ENCODE data around the gene PREX1. TPM values are rescaled to one million over a fixed set of nuclear protein-coding genes. Genes with fewer than 3 reads are reported as not detected.

Gene PREX1
- total and polyA plus RNA-seq, 2 donors (not counting 1 experiment from before 2014, with no cell fraction given) = 1.0 to 3.1 TPM

DNA sequence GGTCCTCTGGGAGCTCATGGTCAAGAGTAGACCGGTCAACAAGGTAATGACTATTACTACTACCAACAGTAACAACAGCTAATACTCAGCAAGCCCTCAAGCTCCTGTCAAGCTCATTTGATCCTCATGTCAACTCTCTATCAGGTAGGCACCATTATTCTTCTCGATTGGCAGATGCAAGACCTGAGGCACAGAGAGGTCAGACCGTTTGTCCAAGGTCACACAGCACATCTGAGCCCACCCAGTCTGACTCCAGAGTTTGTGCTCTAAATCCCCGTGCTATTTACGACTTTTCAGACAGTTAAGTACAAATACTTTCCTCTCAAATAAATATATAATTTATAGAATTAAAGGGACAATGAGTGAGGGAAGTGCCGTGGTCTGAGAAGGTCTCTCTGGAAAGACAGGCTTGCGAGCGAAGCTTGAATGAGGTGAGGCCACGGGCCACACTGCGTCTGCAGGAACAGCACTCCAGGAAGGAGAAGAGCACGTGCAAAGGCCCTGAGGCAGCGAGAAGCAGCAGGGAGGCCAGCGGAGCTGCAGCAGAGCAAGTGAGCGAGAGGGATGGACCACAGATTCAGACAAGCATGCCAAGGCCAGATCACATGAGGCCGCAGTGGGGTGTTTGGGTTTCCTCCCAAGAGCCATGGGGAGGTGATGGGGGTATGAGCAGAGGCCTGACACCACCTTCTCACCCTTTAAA is 117.3 kb downstream of the PREX1 start:
- Histone ChIP-seq H3K79me2 (ENCODE audit: control insufficient read depth, insufficient read depth, low read length) (no peaks in the 10 kb centered on the region), H3K27me3 (ENCODE audit: control insufficient read depth, insufficient read depth, low read length) (no peaks in the 10 kb centered on the region), H3K9ac (ENCODE audit: insufficient read depth, low read length) (no peak overlapping the region), H3K27ac (ENCODE audit: insufficient read depth, low read length) (no peak overlapping the region), H3K4me1 (ENCODE audit: control insufficient read depth, extremely low read depth, insufficient read depth, low read length) (no peaks in the 10 kb centered on the region), H2AFZ (ENCODE audit: low read length) (no peak overlapping the region), H3K9me3 (ENCODE audit: control insufficient read depth, insufficient read depth, low read depth, low read length) (no peaks in the 10 kb centered on the region), H3K4me3 (replicated peaks in 1 of 4; ENCODE audit: control extremely low read depth in 1 of 4, insufficient read depth in 1 of 4, low read depth in 3 of 4, low read length in 4 of 4) (no peak overlapping the region), H3K4me2 (ENCODE audit: extremely low read depth, insufficient read depth, low read length) (no peak overlapping the region), H3K36me3 (ENCODE audit: control insufficient read depth, insufficient read depth, low read length) (no peaks in the 10 kb centered on the region), H4K20me1 (ENCODE audit: control insufficient read depth, extremely low read depth, insufficient read depth, low read length) (no peaks in the 10 kb centered on the region)
- TF ChIP-seq EZH2 (IDR thresholded peaks at IDR 0.05; ENCODE audit: low read length, missing control alignments) = no peak
- TF ChIP-seq, protein P1, sequence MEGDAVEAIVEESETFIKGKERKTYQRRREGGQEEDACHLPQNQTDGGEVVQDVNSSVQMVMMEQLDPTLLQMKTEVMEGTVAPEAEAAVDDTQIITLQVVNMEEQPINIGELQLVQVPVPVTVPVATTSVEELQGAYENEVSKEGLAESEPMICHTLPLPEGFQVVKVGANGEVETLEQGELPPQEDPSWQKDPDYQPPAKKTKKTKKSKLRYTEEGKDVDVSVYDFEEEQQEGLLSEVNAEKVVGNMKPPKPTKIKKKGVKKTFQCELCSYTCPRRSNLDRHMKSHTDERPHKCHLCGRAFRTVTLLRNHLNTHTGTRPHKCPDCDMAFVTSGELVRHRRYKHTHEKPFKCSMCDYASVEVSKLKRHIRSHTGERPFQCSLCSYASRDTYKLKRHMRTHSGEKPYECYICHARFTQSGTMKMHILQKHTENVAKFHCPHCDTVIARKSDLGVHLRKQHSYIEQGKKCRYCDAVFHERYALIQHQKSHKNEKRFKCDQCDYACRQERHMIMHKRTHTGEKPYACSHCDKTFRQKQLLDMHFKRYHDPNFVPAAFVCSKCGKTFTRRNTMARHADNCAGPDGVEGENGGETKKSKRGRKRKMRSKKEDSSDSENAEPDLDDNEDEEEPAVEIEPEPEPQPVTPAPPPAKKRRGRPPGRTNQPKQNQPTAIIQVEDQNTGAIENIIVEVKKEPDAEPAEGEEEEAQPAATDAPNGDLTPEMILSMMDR (conservative IDR thresholded peaks at IDR 0.05 in 1 of 2, IDR thresholded peaks at IDR 0.05 in 1 of 2; ENCODE audit: low read depth in 1 of 2, low read length in 2 of 2) = no peak
- no peak for DNase-seq (ENCODE audit: low read depth in 2 of 2)

DNA sequence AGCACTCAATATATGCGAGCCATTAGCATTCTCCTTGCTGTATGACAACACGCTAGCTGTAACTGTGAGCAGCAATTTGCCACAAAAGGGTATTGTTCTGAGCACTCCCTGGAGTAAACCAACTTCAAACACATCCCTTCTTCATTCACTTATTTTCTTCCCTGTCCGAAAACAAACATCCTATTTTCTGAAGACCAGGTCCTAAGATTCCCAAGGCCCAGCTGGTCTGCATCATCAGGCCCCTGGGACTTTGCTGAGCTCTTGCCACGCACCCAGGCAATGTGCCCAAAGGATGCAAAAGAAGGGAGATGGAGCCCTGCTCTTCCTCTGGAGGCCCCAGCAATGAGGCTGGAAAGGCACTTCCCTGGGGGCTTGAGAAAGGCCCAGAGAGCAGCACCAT is 118.1 kb downstream of the PREX1 start:
- TF ChIP-seq, protein P1 (conservative IDR thresholded peaks at IDR 0.05 in 1 of 2, IDR thresholded peaks at IDR 0.05 in 1 of 2; ENCODE audit: low read depth in 1 of 2, low read length in 2 of 2) = no peak
- Histone ChIP-seq H2AFZ (ENCODE audit: low read length) (no peak overlapping the region), H3K4me3 (replicated peaks in 1 of 4; ENCODE audit: control extremely low read depth in 1 of 4, insufficient read depth in 1 of 4, low read depth in 3 of 4, low read length in 4 of 4) (no peak overlapping the region), H4K20me1 (ENCODE audit: control insufficient read depth, extremely low read depth, insufficient read depth, low read length) (no peaks in the 10 kb centered on the region), H3K79me2 (ENCODE audit: control insufficient read depth, insufficient read depth, low read length) (no peaks in the 10 kb centered on the region), H3K27ac (ENCODE audit: insufficient read depth, low read length) (no peak overlapping the region), H3K9ac (ENCODE audit: insufficient read depth, low read length) (no peak overlapping the region), H3K4me1 (ENCODE audit: control insufficient read depth, extremely low read depth, insufficient read depth, low read length) (no peaks in the 10 kb centered on the region), H3K36me3 (ENCODE audit: control insufficient read depth, insufficient read depth, low read length) (no peaks in the 10 kb centered on the region), H3K9me3 (ENCODE audit: control insufficient read depth, insufficient read depth, low read depth, low read length) (no peaks in the 10 kb centered on the region), H3K4me2 (ENCODE audit: extremely low read depth, insufficient read depth, low read length) (no peak overlapping the region), H3K27me3 (ENCODE audit: control insufficient read depth, insufficient read depth, low read length) (no peaks in the 10 kb centered on the region)
- DNase-seq (ENCODE audit: low read depth in 2 of 2) = no peak

DNA sequence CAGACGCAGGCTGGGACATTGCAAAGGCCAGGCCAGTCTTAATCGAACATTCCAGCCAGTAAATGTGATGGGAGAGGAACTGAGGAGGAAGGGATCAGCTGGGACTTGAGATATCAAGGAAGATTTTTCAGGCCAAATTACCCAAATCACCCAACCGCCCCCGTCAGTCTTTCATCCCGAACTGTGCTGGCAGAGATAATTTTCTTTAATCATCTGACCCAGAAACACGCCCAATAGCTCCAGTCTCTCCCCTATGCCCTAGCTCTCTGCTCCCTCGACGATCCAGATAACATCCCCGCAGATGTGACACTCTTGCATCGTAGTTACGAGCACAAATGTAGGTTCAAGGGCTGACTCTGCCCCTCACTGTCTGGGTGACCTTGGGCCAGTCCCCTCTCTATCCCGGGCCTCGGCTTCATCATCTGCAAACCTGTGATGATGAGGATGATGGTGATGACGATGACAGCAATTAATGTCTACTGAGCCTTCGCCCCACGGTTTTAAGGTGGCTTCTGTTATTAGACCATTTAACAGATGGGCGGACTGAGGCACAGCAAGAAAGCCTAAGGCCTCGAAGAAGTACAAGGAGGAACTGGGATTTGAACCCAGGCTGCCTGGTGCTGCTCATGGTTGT is 118.6 kb downstream of the PREX1 start:
- TF ChIP-seq, protein P1 (conservative IDR thresholded peaks at IDR 0.05 in 1 of 2, IDR thresholded peaks at IDR 0.05 in 1 of 2; ENCODE audit: low read depth in 1 of 2, low read length in 2 of 2) = no peak
- TF ChIP-seq EZH2 (IDR thresholded peaks at IDR 0.05; ENCODE audit: low read length, missing control alignments) = no peak
- H3K4me3 ChIP-seq (replicated peaks in 1 of 4; ENCODE audit: control extremely low read depth in 1 of 4, insufficient read depth in 1 of 4, low read depth in 3 of 4, low read length in 4 of 4) = no peak overlapping the region
- H3K27me3 ChIP-seq (ENCODE audit: control insufficient read depth, insufficient read depth, low read length) = no peaks in the 10 kb centered on the region
- H3K36me3 ChIP-seq (ENCODE audit: control insufficient read depth, insufficient read depth, low read length) = no peaks in the 10 kb centered on the region
- H3K79me2 ChIP-seq (ENCODE audit: control insufficient read depth, insufficient read depth, low read length) = no peaks in the 10 kb centered on the region
- H3K27ac ChIP-seq (ENCODE audit: insufficient read depth, low read length) = no peak overlapping the region
- no peak for DNase-seq (ENCODE audit: low read depth in 2 of 2)
- H3K4me2 ChIP-seq (ENCODE audit: extremely low read depth, insufficient read depth, low read length) = no peak overlapping the region
- no peaks in the 10 kb centered on the region for H3K4me1 ChIP-seq (ENCODE audit: control insufficient read depth, extremely low read depth, insufficient read depth, low read length)
- H2AFZ ChIP-seq (ENCODE audit: low read length) = no peak overlapping the region
- H3K9me3 ChIP-seq (ENCODE audit: control insufficient read depth, insufficient read depth, low read depth, low read length) = no peaks in the 10 kb centered on the region
- H3K9ac ChIP-seq (ENCODE audit: insufficient read depth, low read length) = no peak overlapping the region
- H4K20me1 ChIP-seq (ENCODE audit: control insufficient read depth, extremely low read depth, insufficient read depth, low read length) = no peaks in the 10 kb centered on the region

All from fibroblast of lung (primary cell).